ENCODE results near the gene USP22. TPM values are rescaled to one million over a fixed set of nuclear protein-coding genes. Genes with fewer than 3 reads are reported as not detected.
"Not testable (repeated sequence)": the region's sequence is repeated elsewhere in the genome, so short reads cannot be mapped to it uniquely, and the experiment has no call there.

USP22 gene
- total and polyA plus RNA-seq, 2 of the 4 experiments (the other 2 are of a cell fraction): 161 to 319 TPM

GRCh38 chr17:20977609-20978253 is 65.1 kb downstream of the USP22 start:
- H4K8ac ChIP-seq (ENCODE audit: low read depth in 2 of 2, low read length in 2 of 2); H4K5ac ChIP-seq (ENCODE audit: low read depth, low read length); H4K20me1 ChIP-seq (ENCODE audit: insufficient read depth, low read length); H3K56ac ChIP-seq (ENCODE audit: extremely low read depth, insufficient read depth, low read length); H3K79me1 ChIP-seq (ENCODE audit: low read depth in 1 of 2, low read length in 2 of 2); H3K9me3 ChIP-seq (ENCODE audit: control insufficient read depth, insufficient read depth, low read length); H3K4me2 ChIP-seq (ENCODE audit: low read depth, low read length); H3K14ac ChIP-seq (replicated peaks; ENCODE audit: low read depth, low read length); H2AK5ac ChIP-seq (ENCODE audit: low read depth, low read length); H3K18ac ChIP-seq (ENCODE audit: low read depth, low read length); H3K9me1 ChIP-seq (ENCODE audit: insufficient read depth, low read length); H3K4ac ChIP-seq (ENCODE audit: low read depth, low read length); H2AFZ ChIP-seq (replicated peaks; ENCODE audit: low read length, poor library complexity); H3K36me3 ChIP-seq (ENCODE audit: control insufficient read depth, insufficient read depth, low read length); H2BK5ac ChIP-seq (ENCODE audit: low read depth, low read length, poor library complexity, severe bottlenecking); H2BK20ac ChIP-seq (ENCODE audit: low read depth, low read length); H3K9ac ChIP-seq (ENCODE audit: low read depth, low read length); in situ Hi-C loops (cut with MboI; ENCODE audit: low sequenced_read_pairs); H3K23ac ChIP-seq (ENCODE audit: low read depth, low read length); dilution Hi-C loops (cut with HindIII; ENCODE audit: low sequenced_read_pairs, unreplicated experiment); DNase-seq; H3K4me3 ChIP-seq (ENCODE audit: insufficient read depth, low read depth, low read length); H2AK9ac ChIP-seq (replicated peaks; ENCODE audit: low read depth, low read length, poor library complexity); H2BK120ac ChIP-seq (ENCODE audit: low read depth, low read length); CTCF ChIA-PET; intact Hi-C loops (cut with micrococcal nuclease); H3K27ac ChIP-seq (ENCODE audit: insufficient read depth, low read length); H4K91ac ChIP-seq (ENCODE audit: insufficient read depth, low read depth, low read length); H3K4me1 ChIP-seq (ENCODE audit: control insufficient read depth, insufficient read depth, low read length); POLR2A ChIA-PET (ENCODE audit: unreplicated experiment); BruUV-seq (replicated peaks); H2BK15ac ChIP-seq (ENCODE audit: low read depth, low read length): not testable (repeated sequence)
- TF ChIP-seq MAFK (IDR thresholded peaks at IDR 0.05; ENCODE audit: low read depth, low read length): peak; percentile 15; the same call in 1 of the 2 replicates
- peaks cover 40% of the 10 kb centered on the region for H3K27me3 ChIP-seq (ENCODE audit: control insufficient read depth, insufficient read depth, low read length)
- WGBS, 2 experiments (ENCODE audit: extremely low coverage in 2 of 2, insufficient read length in 1 of 2): no CpG with 5 or more reads among the region's 13 CpGs
- peak; percentile 29; the same call in 1 of the 2 replicates for ATAC-seq (ENCODE audit: low read depth)
